Omental fat pad (tissue), 4 donors: ENCODE measurements around the gene ADAM19. TPM values are rescaled to one million over a fixed set of nuclear protein-coding genes. Genes with fewer than 3 reads are reported as not detected.

Experiments
- ATAC-seq: fragments of 150-250 bp; one replicate; pipeline ENCODE4 v1.9.1; 2016; ENCODE audit warnings: mild to moderate bottlenecking, moderate library complexity; ENCODE audit not compliant: low FRiP score
- DNase-seq: peaks from one replicate; pipeline ENCODE4 v3.0.0-alpha.2; 2019; ENCODE audit warnings: low spot score
- CTCF ChIP-seq, 3 donors: fragments of 450-650 bp; IDR thresholded peaks; one replicate each; pipeline ENCODE4 v1.5.1; 2016 to 2017; ENCODE audit warnings: antibody characterized with exemption in 3 of 3, mild to moderate bottlenecking in 3 of 3, moderate library complexity in 2 of 3
- total RNA-seq, 4 donors: library from RNA; depleted of rRNA; stranded (reverse); fragments of >200 nt; gene quantifications; one replicate each; pipeline ENCODE4 v1.1.0, GENCODE V29; 2016

ADAM19 gene
- total RNA-seq, 4 donors from 2014 or later: 2.1 to 18.0 (median 9.1) TPM

GRCh38 chr5:157516626-157517325, 58.8 kb downstream of the ADAM19 start:
- ATAC-seq (peak; percentile 78), DNase-seq (no peak)
- no peak for TF ChIP-seq CTCF (IDR thresholded peaks at IDR 0.05)

GRCh38 chr5:157516006-157516405, 59.6 kb downstream of the ADAM19 start:
- peak; percentile 88 for ATAC-seq
- TF ChIP-seq CTCF (IDR thresholded peaks at IDR 0.05): no peak
- no peak for DNase-seq

- TF ChIP-seq CTCF (IDR thresholded peaks at IDR 0.05): no peak
- ATAC-seq (no peak), DNase-seq (no peak)
Observed at GRCh38 chr5:157514974-157515373, 60.6 kb downstream of the ADAM19 start.

GRCh38 chr5:157513182-157513581, 62.4 kb downstream of the ADAM19 start:
- ATAC-seq: no peak
- no peak for TF ChIP-seq CTCF (IDR thresholded peaks at IDR 0.05)
- DNase-seq: no peak

- DNase-seq: peak; percentile 70
- no peak for TF ChIP-seq CTCF (IDR thresholded peaks at IDR 0.05)
- ATAC-seq: peak; percentile 92
Observed at GRCh38 chr5:157511651-157512644, 63.6 kb downstream of the ADAM19 start.

GRCh38 chr5:157510682-157511081, 64.9 kb downstream of the ADAM19 start:
- no peak for DNase-seq
- no peak for TF ChIP-seq CTCF (IDR thresholded peaks at IDR 0.05)
- ATAC-seq: no peak
